PC-9 (cell line): Measurements from ENCODE around the gene ITGB3. TPM values are rescaled to one million over a fixed set of nuclear protein-coding genes. Genes with fewer than 3 reads are reported as not detected.

ENCODE experiments used
- BruUV-seq: library from RNA; stranded (reverse); fragments of 400-500 nt; replicated peaks from 2 replicates; lab custom pipeline; 2021; lab: Mats Ljungman, UMichigan
- CTCF ChIA-PET: fragments of 300-600 bp; sonication (Branson Sonifier 250); formaldehyde crosslinking; loops from one replicate; lab custom pipeline; 2022; ENCODE audit warnings: antibody characterized with exemption; lab: Charles Lee
- POLR2A ChIA-PET: fragments of 300-600 bp; sonication (Branson Sonifier 250); formaldehyde crosslinking; loops from one replicate; lab custom pipeline; 2022; ENCODE audit warnings: antibody characterized with exemption; ENCODE audit not compliant: unreplicated experiment; lab: Charles Lee
- DNase-seq, 2 experiments: peaks; one replicate each; pipeline versions ENCODE4 v3.0.0 to v3.0.0-alpha.2; 2015 to 2022; ENCODE audit warnings: mixed read lengths in 1 of 2
- H2AFZ ChIP-seq: fragments of 200-600 bp; sonication (generic); 2 replicates; pipeline ENCODE4 v1.8.1; 2017; ENCODE audit warnings: antibody characterized with exemption
- H3F3A ChIP-seq: fragments of 200-600 bp; sonication (generic); 2 replicates; pipeline ENCODE4 v1.8.1; 2017; ENCODE audit warnings: antibody characterized with exemption, mild to moderate bottlenecking, low read depth; ENCODE audit not compliant: insufficient read depth
- H3K27ac ChIP-seq: fragments of 200-600 bp; sonication (generic); 2 replicates; pipeline ENCODE4 v1.6.1; 2016; ENCODE audit warnings: mixed run types
- H3K27me3 ChIP-seq: fragments of 200-600 bp; sonication (generic); 2 replicates; pipeline ENCODE4 v1.6.1; 2016; ENCODE audit warnings: low read depth, mixed run types; ENCODE audit not compliant: insufficient read depth
- H3K36me3 ChIP-seq: fragments of 200-600 bp; sonication (generic); 2 replicates; pipeline ENCODE4 v1.6.1; 2016; ENCODE audit warnings: low read depth, mixed run types
- H3K4me1 ChIP-seq: fragments of 200-600 bp; sonication (generic); replicated peaks from 2 replicates; pipeline ENCODE4 v1.6.1; 2016; ENCODE audit warnings: mixed run types; ENCODE audit not compliant: insufficient read depth
- H3K4me2 ChIP-seq: fragments of 200-600 bp; sonication (generic); 2 replicates; pipeline ENCODE4 v1.6.1; 2017; ENCODE audit warnings: mixed run types
- H3K4me3 ChIP-seq: fragments of 200-600 bp; sonication (generic); 2 replicates; pipeline ENCODE4 v1.6.1; 2016; ENCODE audit warnings: mixed run types
- H3K79me2 ChIP-seq: fragments of 200-600 bp; sonication (generic); 2 replicates; pipeline ENCODE4 v1.6.1; 2017; ENCODE audit warnings: low read depth, mixed run types
- H3K9me2 ChIP-seq: fragments of 200-600 bp; sonication (generic); 2 replicates; pipeline ENCODE4 v1.8.1; 2017; ENCODE audit warnings: mild to moderate bottlenecking; ENCODE audit not compliant: insufficient read depth
- H3K9me3 ChIP-seq: fragments of 200-600 bp; sonication (generic); 2 replicates; pipeline ENCODE4 v1.8.1; 2016; ENCODE audit warnings: low read depth; ENCODE audit not compliant: insufficient read depth
- H4K20me1 ChIP-seq: fragments of 200-600 bp; sonication (generic); 2 replicates; pipeline ENCODE4 v1.8.1; 2017; ENCODE audit not compliant: insufficient read depth
- EZH2 ChIP-seq: fragments of 200-600 bp; sonication (generic); IDR thresholded peaks from 2 replicates; pipeline ENCODE4 v1.8.0; 2017; ENCODE audit warnings: antibody characterized with exemption, low read depth
- intact Hi-C: fragments of 100-400 bp; cut with micrococcal nuclease; formaldehyde crosslinking; loops from one replicate; pipeline ENCODE4 v1.10.0; 2022; ENCODE audit not compliant: unreplicated experiment
- total RNA-seq: library from RNA; stranded (reverse); gene quantifications from 2 replicates; pipeline ENCODE4 v1.2.3, GENCODE V29; 2021
- TF ChIP-seq, protein P1 (sequence below): fragments of 200-600 bp; sonication (generic); conservative IDR thresholded peaks from 2 replicates; pipeline ENCODE4 v1.6.1; 2017; ENCODE audit warnings: mixed run types, antibody characterized with exemption, mild to moderate bottlenecking, moderate library complexity

The ITGB3 gene
- total RNA-seq, 1 experiment from 2014 or later: 0.31 TPM

DNA sequence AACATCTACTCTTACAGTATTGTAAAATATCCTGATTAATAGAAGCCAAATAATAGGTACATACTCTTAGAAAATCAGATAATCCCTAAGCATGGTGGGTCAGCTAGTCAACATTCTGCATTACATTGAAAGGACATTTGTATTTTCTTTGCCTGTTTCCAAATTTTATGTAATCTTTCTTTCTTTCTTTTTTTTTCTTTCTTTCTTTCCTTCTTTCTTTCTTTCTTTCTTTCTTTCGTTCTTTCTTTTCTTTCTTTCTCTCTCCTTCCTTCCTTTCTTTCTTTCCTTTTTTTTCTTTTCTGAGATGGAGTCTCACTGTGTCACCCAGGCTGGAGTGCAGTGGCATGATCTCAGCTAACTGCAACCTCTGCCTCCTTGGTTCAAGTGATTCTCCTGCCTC, 18.9 kb downstream of the ITGB3 start:
- peaks cover 18% of the 10 kb centered on the region for H3F3A ChIP-seq
- H2AFZ ChIP-seq: no peak overlapping the region
- H3K27ac ChIP-seq: no peak overlapping the region
- CTCF ChIA-PET: no interaction called here
- no TSS peak for BruUV-seq
- no peaks in the 10 kb centered on the region for H3K27me3 ChIP-seq
- H4K20me1 ChIP-seq: no peaks in the 10 kb centered on the region
- no peak overlapping the region for H3K4me2 ChIP-seq
- H3K9me2 ChIP-seq: no peaks in the 10 kb centered on the region
- no peak for DNase-seq
- H3K36me3 ChIP-seq: no peaks in the 10 kb centered on the region
- no peak overlapping the region for H3K4me3 ChIP-seq
- POLR2A ChIA-PET: no interaction called here
- H3K79me2 ChIP-seq: no peaks in the 10 kb centered on the region
- TF ChIP-seq, protein P1, sequence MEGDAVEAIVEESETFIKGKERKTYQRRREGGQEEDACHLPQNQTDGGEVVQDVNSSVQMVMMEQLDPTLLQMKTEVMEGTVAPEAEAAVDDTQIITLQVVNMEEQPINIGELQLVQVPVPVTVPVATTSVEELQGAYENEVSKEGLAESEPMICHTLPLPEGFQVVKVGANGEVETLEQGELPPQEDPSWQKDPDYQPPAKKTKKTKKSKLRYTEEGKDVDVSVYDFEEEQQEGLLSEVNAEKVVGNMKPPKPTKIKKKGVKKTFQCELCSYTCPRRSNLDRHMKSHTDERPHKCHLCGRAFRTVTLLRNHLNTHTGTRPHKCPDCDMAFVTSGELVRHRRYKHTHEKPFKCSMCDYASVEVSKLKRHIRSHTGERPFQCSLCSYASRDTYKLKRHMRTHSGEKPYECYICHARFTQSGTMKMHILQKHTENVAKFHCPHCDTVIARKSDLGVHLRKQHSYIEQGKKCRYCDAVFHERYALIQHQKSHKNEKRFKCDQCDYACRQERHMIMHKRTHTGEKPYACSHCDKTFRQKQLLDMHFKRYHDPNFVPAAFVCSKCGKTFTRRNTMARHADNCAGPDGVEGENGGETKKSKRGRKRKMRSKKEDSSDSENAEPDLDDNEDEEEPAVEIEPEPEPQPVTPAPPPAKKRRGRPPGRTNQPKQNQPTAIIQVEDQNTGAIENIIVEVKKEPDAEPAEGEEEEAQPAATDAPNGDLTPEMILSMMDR: no peak
- no peak for TF ChIP-seq EZH2
- H3K9me3 ChIP-seq: peaks cover 18% of the 10 kb centered on the region
- intact Hi-C loops: no loop called here
- H3K4me1 ChIP-seq: peaks cover 42% of the 10 kb centered on the region

DNA sequence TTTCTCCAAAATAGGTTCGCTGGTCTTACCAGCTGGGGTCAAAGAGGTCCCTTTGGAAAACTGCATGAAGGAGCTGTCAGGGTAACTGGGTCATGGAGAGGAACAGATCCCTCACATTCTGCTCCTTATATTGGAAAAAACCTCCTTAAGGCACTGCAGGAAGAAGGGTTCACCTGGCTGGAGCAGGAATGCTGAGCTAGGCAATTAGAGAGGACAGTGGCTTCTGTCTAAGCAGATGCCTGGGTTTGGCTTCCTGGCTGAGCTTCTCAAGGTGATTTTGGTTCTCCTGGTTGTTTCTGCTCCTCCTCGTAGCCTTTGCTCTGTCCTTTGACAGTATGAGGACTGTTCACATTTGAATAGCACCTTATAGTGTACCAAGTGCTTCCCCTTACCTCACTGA, 19.6 kb downstream of the ITGB3 start:
- BruUV-seq: no TSS peak
- POLR2A ChIA-PET: interaction anchor here (0.7 kb wide), 1 partner anchor 329 kb away, joined by 3 read pairs; no protein-coding TSS in a partner anchor
- H2AFZ ChIP-seq: no peak overlapping the region

DNA sequence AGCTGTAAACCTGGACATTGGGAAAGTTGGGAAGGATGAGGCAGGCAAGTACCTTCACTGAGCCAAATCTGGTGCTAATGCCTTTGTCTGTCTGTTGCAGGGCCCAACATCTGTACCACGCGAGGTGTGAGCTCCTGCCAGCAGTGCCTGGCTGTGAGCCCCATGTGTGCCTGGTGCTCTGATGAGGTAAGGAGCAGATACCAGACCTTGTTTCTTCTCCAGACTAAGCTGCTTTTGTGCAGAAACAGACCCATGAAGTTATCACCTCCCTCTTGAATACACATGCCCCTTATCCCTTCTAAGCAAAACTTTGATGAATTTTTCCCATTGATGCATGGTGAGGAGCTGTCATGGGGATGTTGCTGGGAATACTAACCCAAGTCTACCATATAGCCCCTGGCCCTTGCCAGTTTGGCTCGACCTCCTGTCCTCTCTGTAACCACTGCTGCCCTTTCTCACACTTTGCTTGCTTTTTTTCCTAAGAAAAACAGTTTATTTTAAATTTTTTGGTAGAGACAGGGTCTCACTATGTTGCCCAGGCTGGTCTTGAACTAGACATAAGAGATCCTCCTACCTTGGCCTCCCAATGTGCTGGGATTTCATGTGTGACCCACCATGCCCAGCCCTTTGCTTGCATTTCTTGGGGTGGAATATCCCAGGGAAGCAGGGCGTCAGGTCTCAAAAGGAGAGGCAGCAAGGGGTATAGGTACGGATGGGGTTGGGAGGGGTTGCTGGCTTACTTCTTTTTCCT, 20.9 kb downstream of the ITGB3 start:
- no TSS peak for BruUV-seq
- Histone ChIP-seq H3K9me3 (0 out of 2 replicates have a peak, but pooled peaks cover 2% of the 10 kb centered on the region), H3F3A (peaks cover 26% of the 10 kb centered on the region), H3K9me2 (no peaks in the 10 kb centered on the region), H2AFZ (no peak overlapping the region), H3K79me2 (no peaks in the 10 kb centered on the region), H3K27me3 (no peaks in the 10 kb centered on the region), H3K4me3 (no peak overlapping the region), H3K4me2 (peak overlapping the region; percentile 64), H3K4me1 (peaks cover 50% of the 10 kb centered on the region), H4K20me1 (no peaks in the 10 kb centered on the region), H3K27ac (peak overlapping the region; percentile 66), H3K36me3 (no peaks in the 10 kb centered on the region)
- TF ChIP-seq, protein P1: no peak
- no peak for TF ChIP-seq EZH2
- no peak for DNase-seq
- intact Hi-C loops: loop anchor here (5.0 kb wide), 1 partner anchor 32 kb away; no protein-coding TSS in a partner anchor
- ChIA-PET CTCF (interaction anchor here (0.6 kb wide), 1 partner anchor 31 kb away, joined by 3 read pairs; no protein-coding TSS in a partner anchor), POLR2A (interaction anchor here (0.6 to 0.9 kb wide), 2 partner anchors 28 to 35 kb away, joined by 3 to 4 read pairs; no protein-coding TSS in a partner anchor)

More for the DNA sequence above, 19.6 kb downstream of the ITGB3 start:
- TF ChIP-seq, protein P1: no peak
- TF ChIP-seq EZH2: no peak
- no peaks in the 10 kb centered on the region for H3K27me3 ChIP-seq
- H3K9me2 ChIP-seq: no peaks in the 10 kb centered on the region
- peaks cover 42% of the 10 kb centered on the region for H3K4me1 ChIP-seq
- CTCF ChIA-PET: interaction anchor here (0.7 kb wide), 1 partner anchor 44 kb away, joined by 4 read pairs; no protein-coding TSS in a partner anchor
- intact Hi-C loops: no loop called here
- no peaks in the 10 kb centered on the region for H3K79me2 ChIP-seq
- peaks cover 11% of the 10 kb centered on the region; the same call in 1 of the 2 replicates for H3K9me3 ChIP-seq
- peaks cover 18% of the 10 kb centered on the region for H3F3A ChIP-seq
- DNase-seq: peak in 1 of 2 experiments; percentile 8
- no peak overlapping the region for H3K27ac ChIP-seq
- H3K36me3 ChIP-seq: no peaks in the 10 kb centered on the region
- H3K4me3 ChIP-seq: no peak overlapping the region
- H3K4me2 ChIP-seq: no peak overlapping the region
- H4K20me1 ChIP-seq: no peaks in the 10 kb centered on the region
